ENCODE measurements around the gene KRTAP12-2.

DNA sequence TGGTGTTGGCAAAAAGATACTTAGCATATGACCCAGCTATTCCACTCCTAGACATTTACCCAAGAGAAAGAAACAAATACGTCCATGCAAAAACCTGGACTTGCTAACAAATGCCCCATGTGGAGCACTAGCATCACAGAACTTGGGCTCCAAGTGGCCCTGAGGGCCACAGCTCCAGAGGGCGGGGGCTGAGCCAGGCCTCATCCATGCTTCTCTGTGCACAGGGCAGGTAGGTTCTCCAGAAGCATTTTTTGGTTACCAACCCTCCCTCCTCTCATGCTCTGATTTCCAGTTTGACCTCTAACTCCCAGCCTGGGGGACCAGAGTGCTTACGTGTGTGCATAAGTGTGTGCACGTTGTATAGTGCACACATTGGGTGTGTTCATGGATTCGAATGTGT lies 2.0 kb downstream of the KRTAP12-2 start:
- TF ChIP-seq POLR2A (IDR thresholded peaks at IDR 0.05): no peak
- TF ChIP-seq CTCF (IDR thresholded peaks at IDR 0.05): no peak

All from lower leg skin (tissue), 3 donors.